Ishikawa (cell line): Measurements from ENCODE around the gene DSG4.

Source experiments
- CEBPB ChIP-seq: IDR thresholded peaks from 2 replicates; pipeline ENCODE4 v1.6.1; 2012
- CREB1 ChIP-seq: IDR thresholded peaks from 2 replicates; pipeline ENCODE4 v1.6.1; 2012; ENCODE audit warnings: low read depth
- EGR1 ChIP-seq: IDR thresholded peaks from 2 replicates; pipeline ENCODE4 v1.6.1; 2012
- EP300 ChIP-seq: IDR thresholded peaks from 2 replicates; pipeline ENCODE4 v1.6.1; 2012; ENCODE audit warnings: borderline replicate concordance
- FOXM1 ChIP-seq: IDR thresholded peaks from 2 replicates; pipeline ENCODE4 v1.6.1; 2012; ENCODE audit warnings: low read depth, borderline replicate concordance
- MAX ChIP-seq: IDR thresholded peaks from 2 replicates; pipeline ENCODE4 v1.6.1; 2012
- NFIC ChIP-seq: IDR thresholded peaks from 2 replicates; pipeline ENCODE4 v1.6.1; 2012
- RAD21 ChIP-seq: IDR thresholded peaks from 2 replicates; pipeline ENCODE4 v1.6.1; 2012; ENCODE audit warnings: low read depth
- REST ChIP-seq: IDR thresholded peaks from 2 replicates; pipeline ENCODE4 v1.6.1; 2012; ENCODE audit warnings: low read depth, mild to moderate bottlenecking
- TAF1 ChIP-seq: IDR thresholded peaks from 2 replicates; pipeline ENCODE4 v1.6.1; 2012; ENCODE audit warnings: low read depth, mild to moderate bottlenecking
- TCF12 ChIP-seq: IDR thresholded peaks from 2 replicates; pipeline ENCODE4 v1.6.1; 2012; ENCODE audit warnings: low read depth
- TEAD4 ChIP-seq: IDR thresholded peaks from 2 replicates; pipeline ENCODE4 v1.6.1; 2012
- YY1 ChIP-seq: IDR thresholded peaks from 2 replicates; pipeline ENCODE4 v1.6.1; 2012; ENCODE audit warnings: low read depth
- ZBTB7A ChIP-seq: IDR thresholded peaks from 2 replicates; pipeline ENCODE4 v1.6.1; 2012; ENCODE audit warnings: low read depth
- TF ChIP-seq, protein P1 (sequence below): IDR thresholded peaks from 2 replicates; pipeline ENCODE4 v1.6.1; 2012

The DSG4 gene

DNA sequence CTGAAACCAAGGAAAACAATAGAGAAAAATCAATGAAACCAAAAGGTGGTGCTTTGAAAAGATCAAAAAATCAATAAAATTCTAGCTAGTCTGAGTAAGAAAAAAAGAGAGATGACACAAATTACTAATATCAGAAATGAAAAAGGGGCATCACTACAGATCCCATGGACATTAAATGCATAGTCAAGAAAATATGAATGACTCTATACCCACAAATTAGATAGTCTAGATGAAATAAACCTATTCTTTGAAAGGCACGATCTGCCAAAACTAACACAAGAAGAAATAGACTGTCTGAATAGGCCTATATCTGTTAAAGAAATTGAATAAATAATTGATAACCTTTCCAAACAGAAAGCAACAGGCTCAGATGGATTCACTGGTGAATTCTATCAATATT is 55.7 kb downstream of the DSG4 start:
- no peak for TF ChIP-seq MAX
- TF ChIP-seq, protein P1, sequence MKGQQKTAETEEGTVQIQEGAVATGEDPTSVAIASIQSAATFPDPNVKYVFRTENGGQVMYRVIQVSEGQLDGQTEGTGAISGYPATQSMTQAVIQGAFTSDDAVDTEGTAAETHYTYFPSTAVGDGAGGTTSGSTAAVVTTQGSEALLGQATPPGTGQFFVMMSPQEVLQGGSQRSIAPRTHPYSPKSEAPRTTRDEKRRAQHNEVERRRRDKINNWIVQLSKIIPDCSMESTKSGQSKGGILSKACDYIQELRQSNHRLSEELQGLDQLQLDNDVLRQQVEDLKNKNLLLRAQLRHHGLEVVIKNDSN: no peak
- TF ChIP-seq CEBPB: no peak
- no peak for TF ChIP-seq NFIC
- no peak for TF ChIP-seq RAD21
- TF ChIP-seq CREB1: no peak
- TF ChIP-seq EP300: no peak
- TF ChIP-seq TEAD4: no peak
- TF ChIP-seq ZBTB7A: no peak
- TF ChIP-seq TCF12: no peak
- TF ChIP-seq EGR1: no peak
- no peak for TF ChIP-seq YY1
- TF ChIP-seq FOXM1: no peak
- TF ChIP-seq REST: no peak
- TF ChIP-seq TAF1: no peak

- no peak for TF ChIP-seq CEBPB
- TF ChIP-seq TCF12: no peak
- no peak for TF ChIP-seq YY1
- TF ChIP-seq TAF1: no peak
- TF ChIP-seq EGR1: no peak
- TF ChIP-seq MAX: no peak
- TF ChIP-seq, protein P1: no peak
- no peak for TF ChIP-seq REST
- TF ChIP-seq TEAD4: no peak
- no peak for TF ChIP-seq NFIC
- no peak for TF ChIP-seq CREB1
- no peak for TF ChIP-seq EP300
- TF ChIP-seq RAD21: no peak
These were observed 60.2 kb downstream of the DSG4 start for GRCh38 chr18:31436825-31437224.

- TF ChIP-seq CEBPB (no peak), ZBTB7A (no peak), MAX (no peak), FOXM1 (no peak), TAF1 (no peak), EP300 (no peak), EGR1 (no peak), TCF12 (no peak), YY1 (no peak), REST (no peak)
These were observed 61.8 kb downstream of the DSG4 start for GRCh38 chr18:31438402-31438801.

GRCh38 chr18:31439807-31440325 is 63.3 kb downstream of the DSG4 start:
- TF ChIP-seq FOXM1: no peak
- no peak for TF ChIP-seq TAF1
- no peak for TF ChIP-seq CEBPB
- TF ChIP-seq TEAD4: no peak
- TF ChIP-seq REST: no peak
- TF ChIP-seq MAX: no peak
- TF ChIP-seq TCF12: no peak
